NCI-H2227 treated with DMSO at 0.1 percent for 48 hours (cell line): ENCODE data around the gene TGFBRAP1.

Source experiments
- DNase-seq: peaks from one replicate; lab custom pipeline; 2025; lab: John Stamatoyannopoulos, UW

The TGFBRAP1 gene, protein sequence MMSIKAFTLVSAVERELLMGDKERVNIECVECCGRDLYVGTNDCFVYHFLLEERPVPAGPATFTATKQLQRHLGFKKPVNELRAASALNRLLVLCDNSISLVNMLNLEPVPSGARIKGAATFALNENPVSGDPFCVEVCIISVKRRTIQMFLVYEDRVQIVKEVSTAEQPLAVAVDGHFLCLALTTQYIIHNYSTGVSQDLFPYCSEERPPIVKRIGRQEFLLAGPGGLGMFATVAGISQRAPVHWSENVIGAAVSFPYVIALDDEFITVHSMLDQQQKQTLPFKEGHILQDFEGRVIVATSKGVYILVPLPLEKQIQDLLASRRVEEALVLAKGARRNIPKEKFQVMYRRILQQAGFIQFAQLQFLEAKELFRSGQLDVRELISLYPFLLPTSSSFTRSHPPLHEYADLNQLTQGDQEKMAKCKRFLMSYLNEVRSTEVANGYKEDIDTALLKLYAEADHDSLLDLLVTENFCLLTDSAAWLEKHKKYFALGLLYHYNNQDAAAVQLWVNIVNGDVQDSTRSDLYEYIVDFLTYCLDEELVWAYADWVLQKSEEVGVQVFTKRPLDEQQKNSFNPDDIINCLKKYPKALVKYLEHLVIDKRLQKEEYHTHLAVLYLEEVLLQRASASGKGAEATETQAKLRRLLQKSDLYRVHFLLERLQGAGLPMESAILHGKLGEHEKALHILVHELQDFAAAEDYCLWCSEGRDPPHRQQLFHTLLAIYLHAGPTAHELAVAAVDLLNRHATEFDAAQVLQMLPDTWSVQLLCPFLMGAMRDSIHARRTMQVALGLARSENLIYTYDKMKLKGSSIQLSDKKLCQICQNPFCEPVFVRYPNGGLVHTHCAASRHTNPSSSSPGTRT

DNA sequence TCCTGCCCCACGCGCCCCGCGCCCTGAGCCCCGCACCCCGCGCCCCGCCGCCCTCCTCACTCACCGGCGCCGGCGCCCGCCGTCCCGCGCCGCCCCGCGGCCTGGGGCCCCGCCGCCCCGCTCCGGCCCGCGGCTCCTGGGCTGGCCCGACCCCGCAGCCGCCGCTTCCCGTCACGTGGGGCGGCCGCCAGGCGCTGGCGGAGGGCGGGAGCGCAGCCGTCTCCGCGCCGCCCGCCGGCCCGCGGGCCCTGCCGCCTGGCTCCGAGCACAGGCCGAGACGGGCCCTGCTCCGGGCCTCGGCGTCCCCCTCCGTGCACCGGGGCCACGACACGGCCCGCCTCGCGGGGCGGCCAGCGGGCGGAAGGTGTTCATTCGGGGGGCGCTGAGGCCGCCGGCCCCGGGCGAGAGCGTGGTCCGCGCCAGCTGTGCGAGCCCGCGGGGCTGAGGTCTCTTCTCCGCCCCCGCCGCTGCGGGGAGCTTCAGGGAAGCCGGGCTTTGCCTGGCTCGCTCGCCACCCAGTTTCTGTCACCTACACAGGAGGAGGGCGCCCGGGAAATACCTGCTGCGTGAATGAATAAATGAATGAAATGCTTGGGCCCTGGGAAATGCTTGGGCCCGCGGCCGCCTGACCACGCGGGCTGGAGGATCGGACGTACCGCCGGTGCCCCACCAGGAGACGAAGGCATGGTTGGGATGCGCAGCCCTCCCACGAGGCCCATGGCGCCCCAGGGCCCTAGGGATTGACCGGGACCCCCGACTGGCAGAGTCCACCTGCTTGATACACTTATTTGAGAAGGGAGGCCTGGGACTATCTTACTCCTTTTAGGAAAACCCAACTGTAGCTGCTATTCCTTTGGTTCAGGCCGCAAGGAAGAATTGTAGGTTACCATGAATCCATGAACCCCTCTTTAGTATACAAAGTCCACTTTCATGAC is at the start of gene TGFBRAP1:
Gene TGFBRAP1 (minus strand): TSS at position 175 of the 935 bp plus-strand sequence. CDS start 21,434 bp downstream, outside the sequence.
- peak; percentile 62 for DNase-seq

- DNase-seq = no peak
These were observed 49.4 kb upstream of the TGFBRAP1 start for GRCh38 chr2:105378921-105379383.

GRCh38 chr2:105378276-105378840 is 48.8 kb upstream of the TGFBRAP1 start:
- DNase-seq = no peak

DNA sequence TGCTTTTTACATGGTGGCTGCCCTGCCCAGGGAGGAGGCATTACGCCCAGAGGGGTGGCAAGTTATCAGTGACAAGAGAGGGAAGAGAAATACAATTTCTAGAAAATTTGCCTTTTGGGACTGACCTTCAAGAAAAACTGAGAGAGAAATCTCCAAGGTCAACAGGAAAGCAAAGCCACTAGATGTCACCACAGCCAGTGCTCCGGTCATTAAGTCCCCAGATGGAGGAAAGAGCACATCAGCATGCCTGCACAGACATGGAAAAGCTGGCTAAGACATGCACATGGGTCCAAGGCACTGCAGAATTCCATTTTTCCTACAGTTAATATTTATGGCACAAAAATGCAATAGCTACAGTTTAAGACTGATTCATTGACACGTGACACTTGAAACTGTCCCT is 48.3 kb upstream of the TGFBRAP1 start:
- DNase-seq = no peak

GRCh38 chr2:105376789-105377240 is 47.3 kb upstream of the TGFBRAP1 start:
- DNase-seq = no peak

GRCh38 chr2:105376010-105376409 is 46.5 kb upstream of the TGFBRAP1 start:
- no peak for DNase-seq

DNA sequence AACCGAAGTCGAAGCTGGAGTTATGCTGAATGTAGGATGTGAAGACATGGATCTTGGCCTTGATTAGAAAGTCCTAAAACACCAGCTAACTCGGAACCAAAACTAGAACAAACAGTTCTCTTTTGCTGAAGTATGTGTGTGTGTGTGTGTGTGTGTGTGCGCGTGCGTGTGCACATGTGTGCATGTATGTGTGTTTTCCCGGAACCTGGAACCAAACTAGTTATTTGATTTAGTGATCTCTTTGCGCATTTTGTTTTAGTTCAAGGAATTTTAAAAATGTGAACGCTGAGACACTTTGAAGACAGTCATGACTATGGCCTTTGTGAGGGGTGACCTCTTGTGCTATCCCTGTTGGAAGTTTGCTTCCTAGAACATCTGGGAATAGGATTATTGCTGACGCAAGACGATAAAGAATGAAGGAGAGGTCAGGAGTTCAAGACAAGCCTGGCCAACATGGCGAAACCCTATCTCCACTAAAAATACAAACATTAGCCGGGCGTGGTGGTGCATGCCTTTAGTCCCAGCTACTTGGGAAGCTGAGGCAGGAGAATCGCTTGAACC is 45.5 kb upstream of the TGFBRAP1 start:
- no peak for DNase-seq

- DNase-seq = no peak
These were observed 44.4 kb upstream of the TGFBRAP1 start for GRCh38 chr2:105373895-105374401.

GRCh38 chr2:105373344-105373781 is 43.8 kb upstream of the TGFBRAP1 start:
- no peak for DNase-seq

GRCh38 chr2:105371810-105372209 is 42.3 kb upstream of the TGFBRAP1 start:
- no peak for DNase-seq

GRCh38 chr2:105371156-105371555 is 41.6 kb upstream of the TGFBRAP1 start:
- DNase-seq = no peak

- DNase-seq = peak; percentile 73
These were observed 40.5 kb upstream of the TGFBRAP1 start for GRCh38 chr2:105369777-105370690.

DNA sequence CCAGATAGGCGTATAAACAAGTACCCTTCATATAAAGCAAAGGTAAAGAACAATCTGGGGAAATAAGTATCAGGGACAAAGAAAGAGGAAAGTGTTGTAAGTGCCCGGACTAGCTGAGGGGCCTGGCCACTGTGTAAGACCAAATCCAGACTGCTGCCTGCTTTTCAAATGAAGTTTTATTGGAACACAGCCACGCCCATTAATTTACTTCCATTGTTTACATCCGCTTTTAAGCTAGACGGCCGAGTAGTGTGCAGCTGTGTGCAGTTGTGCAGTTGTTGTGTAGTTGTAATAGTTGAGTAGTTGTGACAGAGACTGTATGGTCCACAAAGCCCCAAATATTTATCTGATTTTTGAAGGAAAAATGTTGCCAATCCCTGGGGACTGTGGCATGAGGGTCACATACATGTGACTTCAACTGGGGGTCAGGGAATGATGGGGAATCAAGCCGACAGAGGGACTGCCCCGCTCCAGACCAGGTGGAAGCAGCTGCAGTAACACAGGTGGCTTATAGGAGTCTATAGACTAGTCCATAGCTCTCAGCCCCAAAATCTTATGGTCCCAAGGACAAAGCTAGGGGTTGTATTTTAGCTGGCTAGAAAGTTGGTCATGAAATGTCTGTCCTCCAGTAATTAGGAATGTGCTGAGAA is 39.3 kb upstream of the TGFBRAP1 start:
- DNase-seq = no peak

GRCh38 chr2:105365206-105365605 is 35.7 kb upstream of the TGFBRAP1 start:
- no peak for DNase-seq

- no peak for DNase-seq
These were observed 35.1 kb upstream of the TGFBRAP1 start for GRCh38 chr2:105364436-105365139.

- no peak for DNase-seq
These were observed 33.5 kb upstream of the TGFBRAP1 start for GRCh38 chr2:105362862-105363591.

DNA sequence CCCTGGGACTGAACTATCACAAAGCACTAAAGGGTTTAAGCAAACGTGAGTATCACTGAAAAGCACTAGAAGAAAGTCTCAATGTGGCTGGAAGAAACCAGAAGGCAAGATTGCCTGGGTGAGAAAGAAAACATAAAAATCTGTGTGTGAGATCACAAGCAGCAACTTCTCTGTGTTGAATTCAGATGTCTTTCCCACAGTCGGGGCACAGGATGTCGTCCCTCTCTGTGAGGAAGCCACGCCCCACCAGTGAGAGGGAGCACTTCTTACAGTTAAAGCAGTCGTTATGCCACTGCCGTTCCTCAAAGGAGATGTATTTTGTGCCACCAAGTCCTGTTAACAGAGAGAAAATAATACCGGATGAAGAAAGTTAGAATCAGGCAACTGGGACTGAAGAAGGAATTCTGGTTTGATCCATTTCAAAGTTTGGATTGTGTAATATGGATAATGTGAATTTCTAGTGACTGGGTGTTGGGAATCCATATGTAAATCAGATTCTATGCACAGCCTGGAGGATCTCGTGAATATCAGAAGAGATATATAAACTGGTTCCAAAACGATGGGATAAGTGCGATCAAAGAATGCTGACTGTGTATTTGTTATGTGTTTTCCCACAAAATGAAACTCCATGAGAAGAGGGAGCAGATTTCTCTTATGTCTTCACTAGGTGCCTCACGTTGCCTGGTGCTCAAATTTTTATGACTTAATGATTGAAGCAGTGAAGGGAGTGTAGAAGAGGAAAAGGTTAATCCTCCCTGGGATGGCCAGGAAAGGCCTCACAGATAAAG is 31.8 kb upstream of the TGFBRAP1 start:
- DNase-seq = no peak
